ENCODE results near the gene TTLL7. TPM values are rescaled to one million over a fixed set of nuclear protein-coding genes. Genes with fewer than 3 reads are reported as not detected.

Gene TTLL7
- total RNA-seq, 1 experiment from 2014 or later, result 6.6 TPM

- Histone ChIP-seq H3K27ac (ENCODE audit: insufficient read length, low read depth, low read length) (no peak overlapping the region), H2AFZ (ENCODE audit: low read length) (no peak overlapping the region), H3K23me2 (ENCODE audit: insufficient read length, low read depth, low read length, poor library complexity, severe bottlenecking) (no peaks in the 10 kb centered on the region), H4K20me1 (ENCODE audit: control insufficient read depth, insufficient read depth, insufficient read length) (no peaks in the 10 kb centered on the region), H2AK5ac (ENCODE audit: insufficient read length, low read length) (no peak overlapping the region), H2BK20ac (ENCODE audit: low read depth, low read length, poor library complexity, severe bottlenecking) (no peak overlapping the region), H3T11ph (ENCODE audit: low read length) (no peak overlapping the region), H2BK15ac (ENCODE audit: low read depth, low read length) (no peak overlapping the region), H2BK12ac (ENCODE audit: insufficient read length, low read depth, low read length) (no peak overlapping the region), H4K91ac (ENCODE audit: insufficient read length, low read depth, low read length) (no peak overlapping the region), H3K23ac (ENCODE audit: insufficient read length, low read depth, low read length) (no peak overlapping the region), H3K4me2 (ENCODE audit: insufficient read depth, insufficient read length, low read length) (no peak overlapping the region), H4K5ac (ENCODE audit: insufficient read length, low read depth, low read length) (no peak overlapping the region), H3K79me1 (ENCODE audit: insufficient read depth, low read depth, low read length, poor library complexity, severe bottlenecking) (no peaks in the 10 kb centered on the region), H3K4me1 (ENCODE audit: insufficient read depth, low read length) (no peaks in the 10 kb centered on the region), H3K9ac (ENCODE audit: extremely low read depth, insufficient read length, low read length) (no peak overlapping the region), H4K8ac (replicated peaks; ENCODE audit: insufficient read length, low read depth, low read length) (no peak overlapping the region), H3K18ac (ENCODE audit: insufficient read length, low read depth, low read length) (no peak overlapping the region), H3K9me3 (ENCODE audit: control insufficient read depth, low read depth, low read length) (no peaks in the 10 kb centered on the region), H2BK5ac (ENCODE audit: insufficient read length, low read length) (no peak overlapping the region), H3K79me2 (ENCODE audit: insufficient read depth, low read length) (no peaks in the 10 kb centered on the region), H3K56ac (ENCODE audit: insufficient read length, low read depth, low read length) (no peak overlapping the region), H3K4ac (ENCODE audit: low read depth, low read length) (no peak overlapping the region), H2BK120ac (ENCODE audit: low read depth, low read length, poor library complexity, severe bottlenecking) (no peak overlapping the region), H3K14ac (ENCODE audit: insufficient read depth, low read length) (no peak overlapping the region), H3K27me3 (ENCODE audit: insufficient read depth, low read length) (no peaks in the 10 kb centered on the region)
- Mint-ChIP-seq H3K4me1 (peaks cover 0 to 4% of the 10 kb centered on the region in 2 experiments; a peak in 2 of 4 replicates), H3K9me3 (peaks cover 2 to 10% of the 10 kb centered on the region in 2 experiments; a peak in 4 of 5 replicates), H3K4me3 (no peak overlapping the region), H3K36me3 (ENCODE audit: insufficient read depth in 1 of 3, low read depth in 3 of 3) (peaks cover 1 to 17% (median 5%) of the 10 kb centered on the region in 3 experiments; a peak in 6 of 7 replicates), H3K27me3 (ENCODE audit: low read depth) (no peaks in the 10 kb centered on the region), H3K27ac (no peak overlapping the region)
- no peak for DNase-seq
- WGBS (ENCODE audit: extremely low coverage, insufficient read length, low lambda C conversion rate), result no CpG with 5 or more reads among the region's 3 CpGs
- peak; percentile 43; the same call in 2 of the 3 replicates for TF ChIP-seq CTCF (conservative IDR thresholded peaks at IDR 0.05)
Observed at GRCh38 chr1:83942914-83943313, 56.0 kb downstream of the TTLL7 start.
